Activated naive CD8-positive, alpha-beta T cell treated with anti-CD3 and anti-CD28 coated beads, Interleukin-2, amount 10 ng/mL, durations not matched to agents 7 days and 5 days (primary cell): ENCODE data around the gene KIRREL3. TPM values are rescaled to one million over a fixed set of nuclear protein-coding genes. Genes with fewer than 3 reads are reported as not detected.
A peak's percentile ranks its signal among the peaks of the same experiment; 100 is the strongest.

Experiments
- ATAC-seq: fragments of 150-1000 bp; cut with Tn5 transposase; one replicate; pipeline ENCODE4 v1.10.0; 2021; ENCODE audit warnings: low read depth, moderate library complexity
- POLR2A ChIA-PET: fragments of 350-600 bp; sonication (Branson Sonifier 250); formaldehyde crosslinking; loops from one replicate; lab custom pipeline; 2021; ENCODE audit warnings: antibody characterized with exemption; lab: Charles Lee
- DNase-seq: peaks from one replicate; pipeline ENCODE4 v3.0.0; 2021
- H3K27ac Mint-ChIP-seq: one replicate; pipeline ENCODE4 v1.8.0; 2022; ENCODE audit warnings: mild to moderate bottlenecking, mixed read lengths
- H3K27me3 Mint-ChIP-seq: one replicate; pipeline ENCODE4 v1.8.0; 2022; ENCODE audit warnings: mild to moderate bottlenecking, moderate library complexity, mixed read lengths
- H3K36me3 Mint-ChIP-seq: one replicate; pipeline ENCODE4 v1.8.0; 2021; ENCODE audit warnings: mild to moderate bottlenecking, mixed read lengths
- H3K4me1 Mint-ChIP-seq: one replicate; pipeline ENCODE4 v1.8.0; 2021; ENCODE audit warnings: mixed read lengths
- H3K4me3 Mint-ChIP-seq: one replicate; pipeline ENCODE4 v1.8.0; 2022; ENCODE audit warnings: mild to moderate bottlenecking, moderate library complexity, mixed read lengths
- H3K9me3 Mint-ChIP-seq: one replicate; pipeline ENCODE4 v1.8.0; 2021; ENCODE audit warnings: mixed read lengths
- total RNA-seq, 2 experiments: library from RNA; stranded (reverse); gene quantifications; one replicate each; pipeline ENCODE4 v1.2.3, GENCODE V29; 2021

KIRREL3 gene
- total RNA-seq, 2 experiments from 2014 or later = not detected

DNA sequence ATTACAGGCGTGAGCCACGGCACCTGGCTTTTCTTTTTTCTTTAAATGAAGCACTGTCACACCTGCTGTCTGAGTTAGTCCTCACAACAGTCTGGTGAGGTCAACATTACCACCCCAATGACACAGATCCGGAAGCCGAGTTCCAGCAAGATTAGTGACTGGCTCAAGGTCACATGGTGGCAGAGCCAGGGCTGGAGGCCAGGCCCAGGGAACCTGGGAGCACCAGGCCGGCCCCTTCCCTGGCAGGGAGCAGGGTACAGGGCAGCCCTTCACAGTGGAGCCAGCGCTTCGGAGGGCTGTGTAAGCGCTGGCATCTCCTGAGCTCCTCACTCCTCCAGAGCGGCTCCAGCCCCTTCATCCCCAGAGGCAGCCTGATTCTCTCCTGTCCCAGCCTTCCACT is 526.4 kb downstream of the KIRREL3 start:
- DNase-seq (no peak), ATAC-seq (no peak)
- Mint-ChIP-seq H3K4me1 (peaks cover 7% of the 10 kb centered on the region), H3K27me3 (no peaks in the 10 kb centered on the region), H3K36me3 (no peaks in the 10 kb centered on the region), H3K27ac (no peak overlapping the region), H3K4me3 (no peak overlapping the region), H3K9me3 (no peaks in the 10 kb centered on the region)
- POLR2A ChIA-PET = no interaction called here

- no peaks in the 10 kb centered on the region for H3K9me3 Mint-ChIP-seq
- no peaks in the 10 kb centered on the region for H3K36me3 Mint-ChIP-seq
- no peak overlapping the region for H3K4me3 Mint-ChIP-seq
- ATAC-seq = no peak
- no peak overlapping the region for H3K27ac Mint-ChIP-seq
- POLR2A ChIA-PET = no interaction called here
- peaks cover 3% of the 10 kb centered on the region for H3K4me1 Mint-ChIP-seq
- DNase-seq = no peak
- no peaks in the 10 kb centered on the region for H3K27me3 Mint-ChIP-seq
These were observed 527.3 kb downstream of the KIRREL3 start for GRCh38 chr11:126473269-126473668.

- Mint-ChIP-seq H3K27ac (no peak overlapping the region), H3K9me3 (no peaks in the 10 kb centered on the region), H3K4me3 (no peak overlapping the region), H3K4me1 (peaks cover 15% of the 10 kb centered on the region), H3K27me3 (peaks cover 3% of the 10 kb centered on the region), H3K36me3 (no peaks in the 10 kb centered on the region)
- ATAC-seq = no peak
- DNase-seq = no peak
- POLR2A ChIA-PET = no interaction called here
These were observed 531.3 kb downstream of the KIRREL3 start for GRCh38 chr11:126469311-126469710.

- no peaks in the 10 kb centered on the region for H3K36me3 Mint-ChIP-seq
- ATAC-seq (no peak), DNase-seq (no peak)
- peaks cover 15% of the 10 kb centered on the region for H3K4me1 Mint-ChIP-seq
- H3K27me3 Mint-ChIP-seq = peaks cover 3% of the 10 kb centered on the region
- POLR2A ChIA-PET = interaction anchor here (1.1 to 1.3 kb wide), 2 partner anchors 10 to 13 kb away, joined by 3 to 5 read pairs; no protein-coding TSS in a partner anchor
- no peak overlapping the region for H3K4me3 Mint-ChIP-seq
- H3K27ac Mint-ChIP-seq = no peak overlapping the region
- H3K9me3 Mint-ChIP-seq = no peaks in the 10 kb centered on the region
These were observed 532.5 kb downstream of the KIRREL3 start for GRCh38 chr11:126468102-126468521.

GRCh38 chr11:126467471-126467870 is 533.1 kb downstream of the KIRREL3 start:
- H3K4me3 Mint-ChIP-seq = no peak overlapping the region
- ATAC-seq (no peak), DNase-seq (no peak)
- H3K4me1 Mint-ChIP-seq = peaks cover 15% of the 10 kb centered on the region
- no peaks in the 10 kb centered on the region for H3K36me3 Mint-ChIP-seq
- H3K27me3 Mint-ChIP-seq = peaks cover 3% of the 10 kb centered on the region
- no peak overlapping the region for H3K27ac Mint-ChIP-seq
- POLR2A ChIA-PET = no interaction called here
- no peaks in the 10 kb centered on the region for H3K9me3 Mint-ChIP-seq

DNA sequence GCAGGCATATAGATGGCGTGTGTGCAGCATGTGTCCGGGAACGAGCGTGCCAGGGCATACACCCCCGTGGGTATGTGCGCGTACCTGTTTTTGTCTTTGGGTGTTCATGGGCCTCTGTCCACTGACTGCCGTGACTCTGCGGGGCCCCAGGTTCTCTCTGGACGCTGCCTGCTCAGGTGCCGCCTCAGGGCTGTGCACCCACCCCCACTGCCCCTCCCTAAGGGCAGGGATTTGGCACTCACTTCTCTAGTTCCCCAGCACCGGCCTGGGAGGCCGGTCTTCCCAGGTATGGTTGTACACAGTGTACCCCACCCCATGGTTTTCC is 533.6 kb downstream of the KIRREL3 start:
- POLR2A ChIA-PET = interaction anchor here (2.0 kb wide), 1 partner anchor 14 kb away, joined by 6 read pairs; no protein-coding TSS in a partner anchor
- no peaks in the 10 kb centered on the region for H3K9me3 Mint-ChIP-seq
- peaks cover 5% of the 10 kb centered on the region for H3K27me3 Mint-ChIP-seq
- H3K27ac Mint-ChIP-seq = no peak overlapping the region
- ATAC-seq = no peak
- DNase-seq = no peak
- peaks cover 15% of the 10 kb centered on the region for H3K4me1 Mint-ChIP-seq
- H3K4me3 Mint-ChIP-seq = no peak overlapping the region
- H3K36me3 Mint-ChIP-seq = no peaks in the 10 kb centered on the region

- Mint-ChIP-seq H3K27ac (peak overlapping the region; percentile 41), H3K4me3 (peak overlapping the region; percentile 60)
These were observed 534.1 kb downstream of the KIRREL3 start for GRCh38 chr11:126466236-126467045.

GRCh38 chr11:126465573-126466188 is 534.9 kb downstream of the KIRREL3 start:
- peak overlapping the region; percentile 60 for H3K4me3 Mint-ChIP-seq
- H3K9me3 Mint-ChIP-seq = no peaks in the 10 kb centered on the region
- DNase-seq (no peak), ATAC-seq (peak; percentile 77)
- H3K27me3 Mint-ChIP-seq = peaks cover 5% of the 10 kb centered on the region
- POLR2A ChIA-PET = interaction anchor here (2.0 kb wide), 1 partner anchor 15 kb away, joined by 6 read pairs; no protein-coding TSS in a partner anchor
- no peaks in the 10 kb centered on the region for H3K36me3 Mint-ChIP-seq
- H3K27ac Mint-ChIP-seq = peak overlapping the region; percentile 41
- H3K4me1 Mint-ChIP-seq = peaks cover 15% of the 10 kb centered on the region

More at GRCh38 chr11:126466236-126467045, 534.1 kb downstream of the KIRREL3 start:
- Mint-ChIP-seq H3K27me3 (peaks cover 5% of the 10 kb centered on the region), H3K4me1 (peaks cover 15% of the 10 kb centered on the region), H3K9me3 (no peaks in the 10 kb centered on the region), H3K36me3 (no peaks in the 10 kb centered on the region)
- DNase-seq (no peak), ATAC-seq (no peak)
- POLR2A ChIA-PET = interaction anchor here (2.0 kb wide), 1 partner anchor 14 kb away, joined by 6 read pairs; no protein-coding TSS in a partner anchor

DNA sequence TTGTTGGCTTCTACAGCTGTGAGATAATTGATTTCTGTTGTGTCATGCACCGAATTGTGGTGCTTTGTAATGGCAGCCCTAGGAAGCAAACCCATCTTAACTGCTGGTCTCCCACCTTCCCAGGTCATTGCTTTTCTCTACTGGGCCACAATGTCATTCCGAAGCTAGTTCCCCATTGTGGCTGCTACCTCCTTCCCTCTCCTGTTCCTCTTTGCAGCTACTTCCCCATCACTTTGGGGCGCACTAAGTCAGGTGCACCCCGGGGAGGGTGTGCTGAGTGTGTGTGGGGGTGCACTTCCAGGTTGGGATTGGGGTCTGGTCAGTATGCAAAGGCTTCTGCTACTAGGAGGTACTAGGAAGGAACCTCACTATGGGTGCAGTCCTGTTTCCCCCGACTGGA is 535.8 kb downstream of the KIRREL3 start:
- DNase-seq (no peak), ATAC-seq (no peak)
- Mint-ChIP-seq H3K9me3 (no peaks in the 10 kb centered on the region), H3K27ac (peak overlapping the region; percentile 41), H3K36me3 (no peaks in the 10 kb centered on the region), H3K4me1 (peaks cover 15% of the 10 kb centered on the region), H3K4me3 (no peak overlapping the region), H3K27me3 (peaks cover 5% of the 10 kb centered on the region)
- POLR2A ChIA-PET = interaction anchor here (0.7 kb wide), 1 partner anchor 110 kb away, joined by 4 read pairs; no protein-coding TSS in a partner anchor

- ATAC-seq (no peak), DNase-seq (no peak)
- H3K4me3 Mint-ChIP-seq = no peak overlapping the region
- H3K9me3 Mint-ChIP-seq = no peaks in the 10 kb centered on the region
- H3K27ac Mint-ChIP-seq = no peak overlapping the region
- POLR2A ChIA-PET = no interaction called here
- H3K36me3 Mint-ChIP-seq = no peaks in the 10 kb centered on the region
- H3K27me3 Mint-ChIP-seq = peaks cover 5% of the 10 kb centered on the region
- H3K4me1 Mint-ChIP-seq = peaks cover 15% of the 10 kb centered on the region
These were observed 538.1 kb downstream of the KIRREL3 start for GRCh38 chr11:126462422-126462821.

DNA sequence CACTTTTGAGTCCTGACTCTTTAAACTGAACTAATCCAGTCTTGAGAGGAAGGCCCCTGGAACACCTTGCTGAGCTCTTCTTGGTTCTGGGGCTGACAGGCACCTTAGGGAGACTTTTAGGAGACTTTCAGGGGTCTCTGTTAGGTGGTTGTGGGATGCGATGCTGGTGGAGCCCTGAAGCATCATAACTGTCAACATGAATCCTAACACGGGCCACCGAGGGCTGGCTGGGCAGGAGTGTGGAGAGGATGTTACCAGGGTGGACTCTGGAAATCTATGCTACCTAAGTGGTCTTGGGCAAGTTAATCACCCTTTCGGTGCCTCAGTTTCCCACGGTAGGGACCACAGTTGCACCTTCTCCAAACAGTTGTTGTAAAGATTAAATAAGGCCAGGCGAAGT is 538.6 kb downstream of the KIRREL3 start:
- H3K27ac Mint-ChIP-seq = no peak overlapping the region
- peaks cover 5% of the 10 kb centered on the region for H3K27me3 Mint-ChIP-seq
- no peak for ATAC-seq
- peaks cover 15% of the 10 kb centered on the region for H3K4me1 Mint-ChIP-seq
- H3K4me3 Mint-ChIP-seq = no peak overlapping the region
- no peak for DNase-seq
- no peaks in the 10 kb centered on the region for H3K9me3 Mint-ChIP-seq
- no peaks in the 10 kb centered on the region for H3K36me3 Mint-ChIP-seq
- POLR2A ChIA-PET = no interaction called here

- Mint-ChIP-seq H3K4me1 (peaks cover 12% of the 10 kb centered on the region), H3K27me3 (peaks cover 5% of the 10 kb centered on the region), H3K9me3 (no peaks in the 10 kb centered on the region), H3K27ac (no peak overlapping the region), H3K36me3 (no peaks in the 10 kb centered on the region), H3K4me3 (no peak overlapping the region)
- ATAC-seq (no peak), DNase-seq (no peak)
- POLR2A ChIA-PET = no interaction called here
These were observed 539.5 kb downstream of the KIRREL3 start for GRCh38 chr11:126461096-126461440.

GRCh38 chr11:126460417-126461095 is 540.0 kb downstream of the KIRREL3 start:
- DNase-seq (no peak), ATAC-seq (no peak)
- Mint-ChIP-seq H3K4me1 (peaks cover 7% of the 10 kb centered on the region), H3K36me3 (no peaks in the 10 kb centered on the region), H3K9me3 (no peaks in the 10 kb centered on the region), H3K27me3 (peaks cover 5% of the 10 kb centered on the region), H3K27ac (peak overlapping the region; percentile 40), H3K4me3 (no peak overlapping the region)
- POLR2A ChIA-PET = no interaction called here
